Measurements from ENCODE around the gene NDUFV3. TPM values are rescaled to one million over a fixed set of nuclear protein-coding genes. Genes with fewer than 3 reads are reported as not detected.
"Not testable (repeated sequence)": the region's sequence is repeated elsewhere in the genome, so short reads cannot be mapped to it uniquely, and the experiment has no call there.

NDUFV3 gene
- total and polyA plus RNA-seq, 2 of the 13 experiments (the other 11 are each of a cell fraction or from before 2014, with no cell fraction given): 14.2 to 29.6 TPM

DNA sequence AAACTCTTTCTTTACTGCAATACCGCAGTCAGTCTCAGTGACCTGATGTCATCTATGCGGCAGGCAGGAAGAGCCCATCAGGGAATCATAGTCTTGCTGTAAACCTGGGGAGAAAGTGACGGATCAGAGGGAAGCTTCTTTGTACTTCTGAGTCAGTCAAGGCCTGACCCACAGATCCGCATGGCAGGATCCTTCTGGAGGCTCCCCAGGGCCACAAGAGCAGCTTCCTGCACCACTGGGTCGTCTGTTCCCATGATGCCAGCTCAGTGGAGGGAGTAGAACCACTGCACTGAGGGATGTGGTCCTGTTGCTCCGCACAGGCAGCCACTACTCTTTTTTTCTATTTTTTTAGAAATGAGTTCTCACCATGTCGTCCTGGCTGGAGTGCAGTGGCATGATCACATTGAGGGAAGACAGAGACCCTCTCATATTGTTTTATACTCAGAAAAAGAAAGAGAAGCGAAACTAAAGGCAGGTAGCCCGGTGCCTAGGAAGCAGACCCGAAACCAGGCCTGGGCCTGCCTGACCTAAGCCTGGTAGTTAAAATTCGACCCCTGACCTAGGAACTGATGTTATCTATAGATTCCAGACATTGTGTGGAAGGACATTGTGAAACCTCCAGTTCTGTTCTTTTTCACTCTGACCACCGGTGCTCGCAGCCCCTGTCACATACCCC lies 38.6 kb downstream of the NDUFV3 start:
- H3K27ac ChIP-seq (ENCODE audit: extremely low read length, insufficient read depth, low read length): no peak overlapping the region
- POLR2A ChIA-PET: no interaction called here
- H3K36me3 ChIP-seq (replicated peaks in 1 of 2; ENCODE audit: control insufficient read depth in 1 of 2, insufficient read depth in 2 of 2, low read length in 2 of 2): no peaks in the 10 kb centered on the region
- H3K4me1 ChIP-seq (ENCODE audit: insufficient read depth, low read length): peaks cover 39% of the 10 kb centered on the region
- H3K9me3 ChIP-seq (ENCODE audit: low read length): no peaks in the 10 kb centered on the region
- no peak overlapping the region for H2AFZ ChIP-seq (ENCODE audit: low read length)
- TF ChIP-seq NR2F6 (IDR thresholded peaks at IDR 0.05): 0 out of 2 replicates have a peak, but pooled peaks have one; percentile 9
- TF ChIP-seq NR2F6 (CRISPR knock-in tag; IDR thresholded peaks at IDR 0.05): no peak
- TF ChIP-seq SP4 (CRISPR knock-in tag; IDR thresholded peaks at IDR 0.05): no peak
- no peak for TF ChIP-seq YEATS2 (CRISPR knock-in tag; IDR thresholded peaks at IDR 0.05; ENCODE audit: borderline replicate concordance)
- intact Hi-C loops (cut with micrococcal nuclease; ENCODE audit: unreplicated experiment): no loop called here
- CTCF ChIA-PET (ENCODE audit: low intra/inter-chr PET ratio, low total read pairs): no interaction called here
- WGBS (ENCODE audit: low lambda C conversion rate): 49% methylated on average over 13 of the region's 13 CpGs
- peak overlapping the region; percentile 42 for H3K4me2 ChIP-seq (ENCODE audit: low read depth, low read length)
- FAIRE-seq: peak; percentile 84
- H3K4me3 ChIP-seq (replicated peaks in 1 of 3; ENCODE audit: insufficient read depth in 1 of 3, low read depth in 2 of 3, low read length in 3 of 3): no peak overlapping the region; a peak in 1 of 6 replicates
- no peaks in the 10 kb centered on the region for H3K79me2 ChIP-seq (ENCODE audit: insufficient read depth, low read length)
- no peak for DNase-seq (ENCODE audit: low spot score)
- peak; percentile 56 for ATAC-seq
- no peaks in the 10 kb centered on the region for H3K27me3 ChIP-seq (ENCODE audit: control insufficient read depth in 1 of 2, insufficient read depth in 2 of 2, low read length in 2 of 2)
- in situ Hi-C loops (cut with HindIII; ENCODE audit: extremely low pct_ligation_motif_present, low pct_unique_long_range_greater_than_20kb): no loop called here
- no peaks in the 10 kb centered on the region for H4K20me1 ChIP-seq (ENCODE audit: insufficient read depth, low read length)
- H3K9ac ChIP-seq (ENCODE audit: insufficient read depth, low read depth, low read length): no peak overlapping the region
- BruUV-seq (replicated peaks): no TSS peak

DNA sequence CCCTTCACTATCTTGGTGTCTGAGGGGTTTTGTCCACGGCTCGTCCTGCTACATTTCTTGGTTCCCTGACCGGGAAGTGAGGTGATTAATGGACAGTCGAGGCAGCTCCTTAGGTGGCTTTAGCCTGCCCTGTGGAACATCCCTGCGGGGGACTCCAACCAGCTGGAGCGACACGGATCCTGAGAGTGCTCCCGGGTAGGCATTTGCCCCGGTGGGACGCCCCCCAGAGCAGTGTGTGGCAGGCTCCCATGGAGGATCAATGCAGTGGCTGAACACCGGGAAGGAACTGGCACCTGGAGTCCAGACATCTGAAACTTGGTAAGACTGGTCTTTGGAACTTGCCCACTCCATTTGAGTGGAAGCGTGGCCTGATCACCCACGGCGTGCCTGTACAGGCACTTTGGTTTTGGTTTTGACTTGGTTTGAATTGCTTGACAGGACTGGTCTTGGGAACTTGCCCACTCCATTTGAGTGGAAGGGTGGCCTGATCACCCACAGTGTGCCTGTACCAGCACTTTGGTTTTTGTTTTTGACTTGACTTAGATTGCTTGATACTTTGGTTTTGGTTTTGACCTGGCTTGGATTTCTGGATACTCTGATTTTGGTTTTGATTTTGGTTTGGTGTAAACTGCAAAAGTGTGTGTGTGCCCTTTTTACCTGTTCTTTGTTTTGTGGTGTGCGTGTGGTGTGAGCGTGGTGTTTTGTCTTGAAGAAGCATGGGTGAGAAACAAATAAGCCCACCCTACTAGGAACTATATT lies 39.4 kb downstream of the NDUFV3 start:
- DNase-seq (ENCODE audit: low spot score); H3K4me2 ChIP-seq (ENCODE audit: low read depth, low read length); BruUV-seq (replicated peaks); H3K27me3 ChIP-seq (ENCODE audit: control insufficient read depth in 1 of 2, insufficient read depth in 2 of 2, low read length in 2 of 2); H3K36me3 ChIP-seq (replicated peaks in 1 of 2; ENCODE audit: control insufficient read depth in 1 of 2, insufficient read depth in 2 of 2, low read length in 2 of 2); intact Hi-C loops (cut with micrococcal nuclease; ENCODE audit: unreplicated experiment); in situ Hi-C loops (cut with HindIII; ENCODE audit: extremely low pct_ligation_motif_present, low pct_unique_long_range_greater_than_20kb); FAIRE-seq; H4K20me1 ChIP-seq (ENCODE audit: insufficient read depth, low read length); H3K4me3 ChIP-seq (replicated peaks in 1 of 3; ENCODE audit: insufficient read depth in 1 of 3, low read depth in 2 of 3, low read length in 3 of 3); H3K9me3 ChIP-seq (ENCODE audit: low read length); H3K79me2 ChIP-seq (ENCODE audit: insufficient read depth, low read length); H3K27ac ChIP-seq (ENCODE audit: extremely low read length, insufficient read depth, low read length); H2AFZ ChIP-seq (ENCODE audit: low read length); CTCF ChIA-PET (ENCODE audit: low intra/inter-chr PET ratio, low total read pairs); H3K9ac ChIP-seq (ENCODE audit: insufficient read depth, low read depth, low read length); ATAC-seq: not testable (repeated sequence)
- peaks cover 43% of the 10 kb centered on the region for H3K4me1 ChIP-seq (ENCODE audit: insufficient read depth, low read length)
- WGBS (ENCODE audit: low lambda C conversion rate): 86% methylated on average over 14 of the region's 16 CpGs
- POLR2A ChIA-PET: interaction anchor here (0.6 kb wide), 1 partner anchor 45 kb away, joined by 5 read pairs; no protein-coding TSS in a partner anchor

DNA sequence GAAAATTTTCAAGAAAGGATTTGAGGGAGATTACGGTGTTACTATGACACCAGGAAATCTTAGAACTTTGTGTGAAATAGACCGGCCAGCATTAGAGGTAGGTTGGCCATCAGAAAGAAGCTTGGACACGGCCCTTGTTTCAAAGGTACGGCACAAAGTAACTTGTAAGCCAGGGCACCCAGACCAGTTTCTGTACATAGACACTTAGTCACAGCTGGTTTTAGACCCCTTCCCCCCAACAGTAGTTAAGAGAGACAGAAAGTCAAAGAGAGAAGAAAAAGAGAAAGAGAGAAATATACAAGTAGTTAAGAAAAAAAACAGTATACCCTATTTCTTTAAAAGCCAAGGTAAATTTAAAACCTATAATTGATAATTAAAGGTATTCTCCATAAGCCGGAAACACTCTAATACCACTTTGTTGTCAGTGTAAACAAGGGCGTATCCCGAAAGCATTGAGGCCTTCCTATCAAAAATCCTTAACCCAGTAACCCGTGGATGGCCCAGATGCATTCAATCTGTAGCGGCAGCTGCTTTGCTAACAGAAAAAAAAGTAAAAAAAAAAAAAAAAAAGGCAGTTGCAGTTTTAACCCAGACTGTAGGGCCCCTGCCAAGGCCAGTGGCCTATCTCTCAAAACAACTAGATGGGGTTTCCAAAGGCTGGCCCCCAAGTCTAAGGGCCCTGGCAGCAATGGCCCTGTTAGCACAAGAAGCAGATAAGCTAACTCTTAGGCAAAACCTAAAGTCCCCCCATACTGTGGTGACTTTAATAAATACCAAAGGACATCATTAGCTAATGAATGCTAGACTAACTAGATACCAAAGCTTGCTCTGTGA lies 40.2 kb downstream of the NDUFV3 start:
- intact Hi-C loops (cut with micrococcal nuclease; ENCODE audit: unreplicated experiment); ATAC-seq; H2AFZ ChIP-seq (ENCODE audit: low read length); DNase-seq (ENCODE audit: low spot score); H3K9ac ChIP-seq (ENCODE audit: insufficient read depth, low read depth, low read length); H3K4me2 ChIP-seq (ENCODE audit: low read depth, low read length); H3K4me3 ChIP-seq (replicated peaks in 1 of 3; ENCODE audit: insufficient read depth in 1 of 3, low read depth in 2 of 3, low read length in 3 of 3); H3K79me2 ChIP-seq (ENCODE audit: insufficient read depth, low read length); CTCF ChIA-PET (ENCODE audit: low intra/inter-chr PET ratio, low total read pairs); H3K27me3 ChIP-seq (ENCODE audit: control insufficient read depth in 1 of 2, insufficient read depth in 2 of 2, low read length in 2 of 2); H3K9me3 ChIP-seq (ENCODE audit: low read length); in situ Hi-C loops (cut with HindIII; ENCODE audit: extremely low pct_ligation_motif_present, low pct_unique_long_range_greater_than_20kb); BruUV-seq (replicated peaks); H3K27ac ChIP-seq (ENCODE audit: extremely low read length, insufficient read depth, low read length); FAIRE-seq; H3K36me3 ChIP-seq (replicated peaks in 1 of 2; ENCODE audit: control insufficient read depth in 1 of 2, insufficient read depth in 2 of 2, low read length in 2 of 2); H4K20me1 ChIP-seq (ENCODE audit: insufficient read depth, low read length): not testable (repeated sequence)
- POLR2A ChIA-PET: interaction anchor here (0.6 to 1.8 kb wide), 3 partner anchors 41 to 49 kb away, joined by 3 to 6 read pairs (median 5); partner anchors contain the start of gene NDUFV3
- peaks cover 51% of the 10 kb centered on the region for H3K4me1 ChIP-seq (ENCODE audit: insufficient read depth, low read length)
- WGBS (ENCODE audit: low lambda C conversion rate): 44% methylated on average over 9 of the region's 9 CpGs
